Fibroblast of the conjunctiva (primary cell): ENCODE results near the gene SIRT5.

ENCODE experiments used
- DNase-seq: peaks from one replicate; pipeline ENCODE4 v3.0.0-alpha.2; 2010; ENCODE audit warnings: low read depth

The SIRT5 gene

DNA sequence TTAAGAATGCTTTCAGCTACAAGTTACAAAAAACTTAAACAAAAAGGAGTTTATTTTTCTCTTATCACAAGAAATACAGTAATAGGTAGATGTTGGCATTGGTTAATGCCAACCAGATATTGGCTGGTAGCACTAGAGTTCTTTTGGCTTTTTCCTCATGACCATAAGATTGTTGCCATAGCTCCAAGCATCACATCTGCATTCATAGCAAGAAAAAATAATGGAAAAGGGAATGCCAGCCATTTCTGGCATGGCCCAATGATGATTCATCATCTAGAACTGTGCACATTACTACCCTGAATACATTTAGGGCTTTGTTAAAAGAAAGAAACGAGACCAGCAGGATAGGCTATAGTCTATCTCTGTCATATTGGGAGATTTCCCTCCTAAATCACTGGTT, 20.8 kb upstream of the SIRT5 start:
- DNase-seq = no peak

DNA sequence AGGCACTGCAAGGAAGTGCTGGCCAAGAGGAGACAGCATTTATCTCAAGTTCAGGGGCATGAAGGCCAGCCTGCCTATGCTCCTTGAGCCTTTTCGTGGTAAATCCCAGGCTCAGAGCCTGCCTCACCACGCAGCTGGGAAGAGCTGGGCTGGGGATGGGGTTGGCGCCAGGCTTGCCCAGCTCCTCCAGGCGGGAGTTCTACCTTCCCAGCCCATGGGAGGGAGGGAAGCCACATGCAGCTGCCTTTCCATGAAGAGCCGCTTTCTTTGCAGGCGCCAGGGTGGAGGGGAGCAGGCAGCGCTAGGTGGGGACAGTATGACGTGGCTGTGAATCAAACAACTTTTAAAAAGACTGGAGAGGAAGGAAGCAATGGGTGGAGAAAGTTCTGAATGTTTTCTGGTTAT, 19.5 kb upstream of the SIRT5 start:
- DNase-seq = no peak

DNA sequence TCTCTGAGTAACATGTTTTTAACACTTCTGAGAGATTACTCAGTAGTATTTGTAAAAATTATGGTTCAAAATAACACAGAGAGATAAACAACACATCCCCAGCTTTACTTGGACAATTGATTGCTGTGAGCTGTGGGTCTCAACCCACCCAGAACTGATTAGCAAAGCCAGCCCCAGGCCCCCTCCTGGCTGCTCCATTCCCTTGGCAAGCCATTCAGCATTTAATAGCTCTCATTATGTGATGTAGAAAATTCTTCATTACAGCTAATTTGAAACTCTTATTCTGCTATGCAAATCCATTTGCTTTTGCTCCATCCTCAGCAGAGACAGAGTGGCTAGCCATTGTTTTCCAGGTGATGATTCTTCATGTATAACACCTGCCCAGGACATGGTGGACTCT, 16.6 kb upstream of the SIRT5 start:
- no peak for DNase-seq

DNA sequence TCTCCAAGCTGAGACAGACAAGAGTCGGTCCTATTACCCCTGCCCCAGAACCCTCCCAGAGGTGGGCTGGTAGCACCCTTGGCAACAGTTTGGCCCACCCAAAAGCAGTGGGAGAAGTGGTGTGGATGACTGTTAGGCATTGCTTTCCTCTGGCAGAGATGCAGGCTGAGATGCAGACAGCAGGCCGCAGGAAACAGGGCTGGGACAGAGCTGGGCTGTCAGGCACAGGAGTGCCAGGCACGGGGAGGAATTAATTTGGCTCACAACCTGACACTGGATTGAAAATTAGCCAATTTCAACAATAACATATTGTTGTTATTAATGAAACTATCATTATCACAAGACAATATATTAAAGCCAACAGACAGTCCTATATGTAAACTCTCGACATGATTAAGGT, 15.7 kb upstream of the SIRT5 start:
- DNase-seq = no peak

DNA sequence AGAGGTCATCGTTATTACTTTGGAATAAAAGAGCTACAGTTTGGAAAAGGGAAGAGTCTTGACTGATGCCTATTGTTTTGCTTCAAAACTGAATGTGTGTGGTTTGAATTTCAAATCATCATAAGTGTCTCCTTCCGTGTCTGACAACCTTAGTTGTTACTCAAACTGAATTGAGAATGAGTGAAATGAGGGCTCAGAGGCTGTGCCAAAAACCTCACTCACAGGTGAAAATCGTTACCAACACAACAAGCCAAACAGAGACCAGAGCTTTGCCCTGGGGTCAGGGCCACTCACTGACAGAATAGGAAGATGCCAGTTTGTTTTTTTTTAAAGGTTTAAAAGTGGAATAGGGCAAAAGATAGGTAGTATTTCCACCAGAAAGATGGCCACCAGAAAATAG, 15.2 kb upstream of the SIRT5 start:
- no peak for DNase-seq

DNA sequence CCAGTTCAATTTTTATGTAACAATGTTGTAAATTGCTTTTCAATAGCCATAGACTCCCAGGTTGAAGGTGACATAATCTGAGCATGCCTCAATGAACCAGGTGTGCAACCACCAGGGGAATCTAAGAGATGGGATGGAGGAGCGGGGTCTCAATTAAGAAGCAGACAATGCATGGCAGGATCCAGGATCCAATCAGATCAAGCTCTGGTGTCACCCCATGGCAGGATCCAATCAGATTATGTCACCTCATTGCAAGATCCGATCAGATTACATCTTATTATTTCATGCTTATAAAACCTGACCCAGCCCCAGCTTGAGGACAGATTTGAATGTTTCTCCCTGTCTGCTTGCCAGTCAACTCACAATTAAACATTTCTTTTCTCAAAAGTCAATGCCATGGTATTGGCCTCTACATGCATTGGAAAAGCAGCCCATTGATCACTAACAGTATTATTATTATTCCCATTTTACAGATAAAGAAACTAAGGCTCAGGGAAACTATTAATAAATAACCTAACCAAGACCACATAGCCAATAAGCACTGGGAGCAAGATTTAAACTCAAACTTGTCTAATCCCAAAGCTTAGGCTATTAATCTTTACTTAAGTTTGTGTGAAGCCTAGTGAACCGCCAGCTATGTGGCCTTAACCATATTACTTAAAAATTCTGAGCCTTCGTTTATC, 14.3 kb upstream of the SIRT5 start:
- no peak for DNase-seq

DNA sequence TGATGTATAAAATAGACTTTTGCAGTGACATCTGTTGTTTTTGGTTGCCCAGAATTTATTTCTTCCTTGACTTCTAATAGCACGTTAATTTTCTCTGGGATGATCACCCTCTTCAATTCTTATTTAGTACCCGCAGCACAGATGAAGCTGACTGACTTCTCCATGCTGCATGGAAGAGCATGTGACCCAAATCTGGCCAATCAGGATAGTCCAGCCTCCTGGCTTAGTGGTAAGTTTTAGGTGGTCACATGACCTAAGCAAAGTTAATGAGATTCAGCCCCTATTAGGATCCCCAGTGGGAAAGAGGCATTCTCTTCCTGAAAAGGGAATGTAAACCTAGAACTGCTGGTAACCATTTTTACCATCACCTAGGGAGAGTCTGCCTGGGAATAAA, 13.8 kb upstream of the SIRT5 start:
- no peak for DNase-seq

DNA sequence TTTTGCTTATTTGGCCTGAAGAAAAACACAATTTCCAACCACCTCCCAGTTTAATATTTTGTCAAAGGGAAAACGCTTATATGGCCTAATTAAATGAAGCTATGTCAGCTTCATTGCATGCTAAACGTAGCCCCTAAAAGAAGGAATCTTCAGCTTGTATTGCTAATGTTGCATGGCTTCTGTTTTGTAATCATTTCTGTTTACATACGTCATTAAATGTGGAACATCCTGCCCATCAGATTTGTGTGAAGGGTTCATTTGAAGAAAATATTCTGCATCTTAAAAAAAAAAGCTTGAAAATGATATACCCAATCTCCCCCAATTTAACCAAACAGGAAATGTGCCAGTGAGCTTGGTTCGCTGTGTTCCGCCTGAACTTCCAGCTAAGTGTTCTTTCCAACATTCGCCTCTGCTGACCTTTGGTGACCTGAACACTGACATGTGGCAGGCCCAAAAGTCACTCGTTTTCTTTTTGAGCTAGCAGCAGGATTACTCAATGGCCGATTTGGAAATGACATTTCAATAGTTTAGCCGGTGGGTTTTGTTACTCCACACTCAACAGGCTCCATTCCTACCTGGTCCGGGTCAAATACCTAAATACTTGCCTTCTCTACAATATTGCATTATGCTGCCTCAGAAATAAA, 12.7 kb upstream of the SIRT5 start:
- no peak for DNase-seq

DNA sequence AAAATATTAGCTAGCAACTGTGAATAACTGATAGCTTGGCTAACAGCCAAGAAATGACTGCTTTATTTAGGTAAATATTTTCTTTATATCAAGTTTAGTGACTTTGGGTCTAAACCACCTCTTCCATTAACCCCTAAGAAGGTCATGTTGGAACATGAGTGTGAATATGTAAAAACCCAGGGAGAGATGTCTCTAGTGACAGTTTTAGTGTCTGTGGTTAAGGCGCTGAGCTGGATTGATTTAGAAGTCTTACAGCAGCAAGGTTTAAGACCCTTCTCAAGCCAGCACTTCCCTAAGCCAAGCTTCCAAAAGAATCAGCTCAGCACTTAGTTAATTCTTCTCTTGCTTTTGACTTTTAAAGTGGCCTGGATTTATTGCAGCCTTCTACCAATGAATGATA, 11.4 kb upstream of the SIRT5 start:
- DNase-seq = no peak

DNA sequence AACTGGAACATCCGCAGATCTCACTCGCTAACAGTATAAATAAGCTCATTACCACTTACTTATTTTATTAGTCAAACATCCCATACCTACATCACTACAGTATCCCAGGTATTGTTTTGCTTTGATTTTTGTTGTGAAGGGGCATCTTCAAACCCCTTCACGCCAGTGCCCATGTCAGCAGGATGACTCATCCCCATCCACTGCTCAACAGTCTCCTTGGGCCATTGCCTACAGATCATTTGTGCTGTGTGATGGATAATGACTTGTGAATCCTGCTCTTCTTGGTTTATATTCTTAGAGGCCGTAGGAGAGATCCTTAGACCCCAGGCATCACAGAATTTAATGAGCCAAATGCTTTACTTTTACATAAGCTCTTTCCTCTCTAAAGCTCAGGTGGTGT, 8.5 kb upstream of the SIRT5 start:
- no peak for DNase-seq

DNA sequence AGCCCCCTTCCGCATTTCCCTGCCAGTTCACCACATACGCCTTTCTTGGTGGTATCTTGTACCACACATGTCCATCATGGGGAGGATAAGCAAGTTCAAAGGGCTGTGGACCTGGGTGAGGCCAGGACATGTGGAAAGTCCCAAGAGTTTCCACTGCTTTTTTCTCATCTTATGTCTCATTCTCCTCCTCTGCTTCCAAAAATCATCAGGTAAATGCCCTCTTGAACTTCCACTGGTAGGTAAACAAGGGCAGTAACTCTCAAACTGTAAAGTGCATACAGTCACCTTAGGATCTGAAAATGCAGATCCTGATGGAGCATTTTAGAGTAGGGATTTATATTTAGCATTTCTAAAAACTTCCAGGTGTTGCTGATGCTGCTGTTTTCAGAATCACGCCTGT, 7.9 kb upstream of the SIRT5 start:
- no peak for DNase-seq

DNA sequence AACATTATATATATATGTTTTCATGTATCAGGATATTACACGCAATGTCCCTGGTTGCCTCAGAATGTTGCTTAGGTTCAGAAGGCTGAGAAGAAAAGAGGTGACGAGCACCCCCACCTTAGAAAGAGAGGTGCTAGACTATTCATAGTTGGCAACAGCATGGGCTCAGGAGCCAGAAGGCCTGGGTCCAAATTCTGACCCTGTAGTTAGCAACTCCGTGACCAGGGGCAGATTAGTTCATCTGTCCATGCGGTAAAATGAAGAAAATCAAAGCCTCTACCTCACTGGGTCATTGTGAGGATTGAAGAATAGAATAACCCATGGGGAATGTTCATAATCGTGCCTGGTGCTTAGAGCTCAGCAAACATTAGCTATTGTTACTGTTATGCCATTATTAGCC, 5.4 kb upstream of the SIRT5 start:
- no peak for DNase-seq

DNA sequence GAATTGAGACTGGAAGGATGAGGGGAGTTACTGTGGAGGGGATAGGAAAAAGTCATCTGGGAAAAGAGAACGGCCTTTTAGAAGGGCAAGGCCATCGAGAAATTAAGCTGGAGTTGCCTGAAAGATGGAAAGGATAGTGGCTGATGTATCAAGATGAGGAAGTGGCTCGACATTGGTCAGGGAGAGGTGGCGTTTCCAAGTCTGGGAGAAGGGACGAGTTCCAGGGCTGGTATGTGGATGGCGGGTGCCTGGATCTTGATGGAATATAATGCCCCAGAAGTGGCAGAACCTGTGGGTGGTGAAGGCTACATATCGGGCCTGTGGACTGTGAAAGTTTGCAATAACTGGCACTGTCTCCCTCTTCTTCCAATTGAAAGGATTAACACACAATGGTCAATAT, 2.2 kb upstream of the SIRT5 start:
- no peak for DNase-seq

DNA sequence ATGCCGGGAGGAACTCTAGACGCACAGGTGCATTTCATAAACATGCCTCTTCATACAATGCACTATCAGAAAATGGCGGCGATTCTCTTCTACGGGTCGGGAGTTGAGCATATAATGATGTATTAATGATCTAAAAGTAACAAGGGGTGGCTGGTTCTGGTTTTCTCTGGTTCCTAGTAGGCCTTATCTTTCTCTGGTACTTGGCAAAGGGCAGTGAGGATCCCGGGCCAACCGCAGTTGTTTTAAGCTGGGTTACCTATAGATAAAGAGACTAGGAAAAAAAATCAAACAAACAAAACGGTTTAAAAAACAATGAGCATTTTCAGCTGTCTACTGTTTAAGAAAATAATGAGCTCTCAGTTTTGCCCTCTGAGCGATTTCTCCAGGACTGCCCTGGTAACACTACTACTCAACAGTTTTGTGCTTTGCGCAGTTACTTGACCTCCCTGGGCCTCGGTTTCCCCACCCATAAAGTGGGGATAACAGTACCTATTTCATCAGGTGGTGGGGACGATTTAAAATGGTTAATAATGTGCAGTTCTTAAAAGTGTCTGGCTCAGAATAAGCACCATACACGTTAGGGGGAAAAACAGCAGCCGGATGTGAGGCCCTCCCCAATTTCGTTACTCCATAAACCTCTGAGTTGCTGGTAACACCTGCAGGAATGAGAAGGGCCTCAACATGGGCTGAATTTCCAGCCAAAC, 1.3 kb upstream of the SIRT5 start:
- no peak for DNase-seq

DNA sequence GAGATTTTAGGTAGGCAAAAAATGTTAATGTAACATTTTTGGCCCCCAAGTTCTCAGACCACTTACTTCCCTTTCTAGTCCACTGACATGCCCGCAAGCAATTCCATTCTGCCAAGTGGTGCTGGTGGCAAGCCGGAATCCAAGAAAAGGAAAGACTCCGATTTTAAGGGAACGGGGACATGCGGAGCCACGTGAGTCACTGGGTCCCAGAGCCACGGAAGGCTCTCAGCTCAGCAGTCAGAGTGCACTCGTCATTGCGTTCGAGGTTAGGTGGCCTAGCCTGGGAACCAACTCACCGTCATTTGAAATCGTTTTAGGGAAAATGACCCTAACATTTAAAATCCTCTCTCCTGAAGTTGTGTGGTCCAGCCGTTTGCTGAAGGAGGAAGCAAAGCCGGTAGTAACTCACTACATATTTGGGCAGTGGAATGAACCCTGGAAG, 711 bp upstream of the SIRT5 start:
- no peak for DNase-seq

DNA sequence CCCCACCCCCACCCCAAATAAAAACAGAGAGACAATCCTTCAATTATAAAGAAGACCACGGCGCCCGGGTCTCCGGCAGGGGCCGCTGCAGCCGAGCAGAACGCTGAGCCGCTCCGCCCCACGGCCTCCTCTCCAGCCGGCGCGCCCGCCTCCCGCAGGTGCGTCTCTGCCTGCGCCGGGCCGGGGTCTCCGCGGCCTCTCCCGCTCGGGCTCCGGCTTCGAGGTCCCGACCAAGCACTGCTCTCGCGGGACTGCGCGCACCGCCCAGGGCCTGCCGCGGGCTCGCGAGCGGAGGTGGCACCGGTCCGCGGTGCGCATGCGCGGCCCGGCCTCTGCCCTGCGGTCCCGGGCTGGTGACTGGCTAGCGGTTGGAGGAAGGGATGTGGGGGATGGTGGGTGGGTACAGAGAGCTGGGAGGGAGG, 241 bp upstream of the SIRT5 start:
- peak; percentile 88 for DNase-seq

DNA sequence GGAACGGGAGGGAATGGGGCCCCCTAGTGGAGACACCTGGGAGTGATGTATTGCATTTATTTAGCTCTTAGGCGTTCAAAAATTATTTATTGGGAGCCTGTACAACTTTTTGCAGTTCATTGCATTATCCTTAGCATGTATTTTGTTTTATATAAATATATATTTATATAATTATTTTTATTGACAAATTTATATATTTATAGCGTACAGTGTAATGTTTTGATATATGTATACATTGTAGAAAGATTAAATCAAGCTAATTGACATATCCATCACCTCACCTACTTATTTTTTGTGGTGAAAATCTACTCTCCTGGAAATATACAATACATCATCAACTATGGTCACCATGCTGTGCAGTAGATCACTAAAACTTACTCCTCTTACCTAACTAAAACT, 975 bp downstream of the SIRT5 start:
- no peak for DNase-seq

DNA sequence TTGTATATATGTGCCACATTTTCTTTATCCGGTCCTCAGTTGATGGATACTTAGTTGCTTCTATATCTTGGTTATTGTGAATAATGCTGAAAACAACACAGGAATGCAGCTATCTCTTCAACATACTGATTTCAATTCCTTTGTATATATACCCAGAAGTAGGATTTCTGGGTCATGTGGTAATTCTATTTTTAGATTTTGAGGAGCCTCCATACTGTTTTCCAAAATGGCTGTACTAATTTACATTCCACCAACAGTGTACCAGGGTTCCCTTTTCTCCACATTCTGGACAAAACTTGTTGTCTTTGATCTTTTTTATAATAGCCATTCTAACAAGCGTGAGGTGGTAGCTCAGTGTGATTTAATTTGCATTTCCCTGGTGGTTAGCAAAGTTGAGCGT, 1.6 kb downstream of the SIRT5 start:
- no peak for DNase-seq

DNA sequence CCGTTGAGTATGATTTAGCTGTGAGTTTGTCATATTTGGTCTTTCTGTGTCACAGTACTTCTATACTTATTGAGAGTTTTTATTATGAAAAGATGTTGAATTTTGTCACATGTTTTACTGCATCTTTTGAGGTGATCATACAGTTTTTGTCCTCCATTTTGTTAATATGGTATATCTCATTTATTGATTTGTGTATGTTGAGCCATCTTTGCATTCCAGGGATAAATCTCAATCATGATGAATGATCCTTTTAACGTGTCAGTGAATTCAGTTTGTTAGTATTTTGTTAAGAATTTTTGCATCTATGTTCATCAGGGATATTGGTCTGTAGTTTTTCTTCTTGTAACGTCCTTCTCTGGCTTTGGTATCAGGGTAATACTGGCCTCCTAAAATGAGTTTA, 3.5 kb downstream of the SIRT5 start:
- DNase-seq = no peak

DNA sequence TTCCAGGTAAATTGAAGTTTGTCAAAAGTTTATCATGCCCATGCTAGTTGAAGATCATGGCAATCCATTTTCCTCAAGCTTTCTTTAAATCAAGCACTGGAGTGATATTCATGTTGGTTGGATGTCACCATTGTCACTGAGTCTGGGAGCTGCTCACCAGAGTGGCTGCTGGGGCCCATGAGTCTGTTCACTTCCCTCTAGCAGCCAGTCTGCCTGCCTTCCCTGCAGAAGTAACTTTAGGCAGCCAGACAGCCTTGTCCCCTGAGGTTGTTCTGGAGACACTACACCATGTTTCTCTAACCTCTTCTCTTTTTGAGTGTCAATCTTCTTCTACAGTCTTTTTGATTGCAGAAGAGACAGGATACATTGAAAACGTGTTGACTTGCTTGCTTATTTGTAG, 5.5 kb downstream of the SIRT5 start:
- no peak for DNase-seq

DNA sequence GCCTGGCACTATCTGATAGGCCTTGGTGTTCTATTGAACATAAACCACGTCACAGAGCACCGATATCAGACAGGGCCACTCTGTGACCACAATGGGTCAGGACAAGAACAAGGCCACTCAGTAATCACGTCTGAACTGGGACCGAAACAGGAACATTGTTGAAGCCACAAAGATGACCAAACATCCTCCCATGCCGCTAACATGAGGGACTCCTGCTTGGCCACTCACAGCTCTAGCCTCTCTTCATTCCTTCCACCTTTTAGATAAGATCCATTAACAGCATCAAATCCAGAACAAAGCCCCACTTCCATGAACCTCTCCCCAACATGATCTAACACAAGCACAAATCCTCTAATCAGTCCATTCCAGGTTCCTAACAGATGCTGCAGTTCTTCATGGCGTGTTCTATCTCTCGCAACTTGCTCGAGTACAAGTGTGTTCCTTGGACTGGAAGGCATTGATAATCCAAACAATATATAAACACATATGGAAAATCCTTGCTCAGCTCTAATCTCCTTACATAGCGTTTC, 7.4 kb downstream of the SIRT5 start:
- DNase-seq = no peak

DNA sequence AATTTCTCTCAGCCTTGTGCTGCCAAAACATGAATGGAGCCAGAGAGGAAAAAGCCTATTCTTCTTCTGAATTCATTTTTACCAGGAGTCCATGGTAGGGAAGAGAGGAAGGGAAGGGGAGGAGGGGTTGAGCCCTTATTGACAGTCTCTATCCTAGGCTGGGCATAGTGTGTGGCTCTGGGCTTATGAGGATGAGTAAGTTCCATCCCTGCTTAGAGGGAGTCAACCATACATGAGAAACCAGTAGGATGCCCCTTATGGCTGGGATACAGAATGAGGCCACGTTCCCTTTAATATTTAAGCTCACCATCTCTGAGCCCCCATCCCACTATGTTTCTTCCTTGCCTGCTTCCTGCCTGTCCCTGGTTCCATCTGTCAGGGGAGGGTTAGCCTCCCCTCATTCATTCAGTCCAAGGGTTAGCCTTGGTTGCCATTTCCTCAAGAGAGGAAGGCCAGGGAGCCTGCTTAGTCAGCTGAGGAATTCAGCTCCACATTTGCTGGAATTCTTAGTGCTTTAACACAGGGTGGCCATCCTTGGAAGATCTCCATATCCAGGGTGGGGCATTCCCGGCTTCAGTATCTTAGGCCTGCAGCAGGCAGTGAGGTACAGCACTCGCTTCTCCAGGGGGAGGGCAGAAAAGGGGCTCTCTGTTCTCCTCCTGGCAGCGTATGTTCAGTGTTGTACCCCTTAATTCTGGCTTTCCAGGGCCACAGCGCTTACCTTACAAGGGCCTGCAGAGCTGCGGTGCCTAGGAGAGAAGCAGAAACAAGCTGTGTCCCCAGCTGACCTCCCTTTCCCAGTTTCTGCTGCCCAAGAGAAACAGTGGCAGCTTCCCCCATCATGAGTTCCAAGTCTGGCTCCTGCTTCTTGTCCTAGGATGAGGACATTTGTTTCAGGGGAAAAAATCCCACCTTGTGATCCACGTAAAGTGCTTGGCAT, 12.5 kb downstream of the SIRT5 start:
- no peak for DNase-seq
